A549 (cell line): ENCODE results near the gene QPRT.

Experiments
- BHLHE40 ChIP-seq: IDR thresholded peaks from 2 replicates; pipeline ENCODE4 v1.6.1; 2012; ENCODE audit warnings: low read depth, low read length, inconsistent platforms
- CBX8 ChIP-seq: fragments of 200-600 bp; sonication (generic); IDR thresholded peaks from 2 replicates; pipeline ENCODE4 v1.6.1; 2016
- EHMT2 ChIP-seq: fragments of 200-600 bp; sonication (generic); IDR thresholded peaks from 2 replicates; pipeline ENCODE4 v1.6.1; 2016; ENCODE audit warnings: antibody characterized with exemption, low read depth, mild to moderate bottlenecking, moderate library complexity
- JUN ChIP-seq, 2 experiments: fragments of >200 bp; sonication (Bioruptor Twin); formaldehyde crosslinking; IDR thresholded peaks; 2 replicates in 1 of 2; 3 replicates in 1 of 2; pipeline ENCODE4 v1.6.1; 2016 to 2017
- KDM1A ChIP-seq: fragments of 200-600 bp; sonication (generic); IDR thresholded peaks from 2 replicates; pipeline ENCODE4 v1.6.1; 2016; ENCODE audit warnings: low read depth, mild to moderate bottlenecking
- NR3C1 ChIP-seq: fragments of >200 bp; sonication (Bioruptor Twin); formaldehyde crosslinking; IDR thresholded peaks from 3 replicates; pipeline ENCODE4 v1.6.1; 2017
- POLR2A ChIP-seq: IDR thresholded peaks from 2 replicates; pipeline ENCODE4 v1.6.1; 2012; ENCODE audit warnings: mild to moderate bottlenecking, low read length
- RAD21 ChIP-seq, 2 experiments: fragments of >200 bp in 1 of 2; sonication (Bioruptor Twin) in 1 of 2; formaldehyde crosslinking in 1 of 2; IDR thresholded peaks in 1 of 2; conservative IDR thresholded peaks in 1 of 2; 2 replicates in 1 of 2; 3 replicates in 1 of 2; pipeline ENCODE4 v1.6.1; 2012 to 2018; ENCODE audit warnings: inconsistent platforms in 1 of 2
- RNF2 ChIP-seq: fragments of 200-600 bp; sonication (generic); IDR thresholded peaks from 2 replicates; pipeline ENCODE4 v1.6.1; 2016; ENCODE audit warnings: low read depth, mild to moderate bottlenecking, antibody characterized with exemption, moderate library complexity, borderline replicate concordance
- TF ChIP-seq, protein P1 (sequence below): fragments of >200 bp; sonication (Bioruptor Twin); formaldehyde crosslinking; IDR thresholded peaks from 3 replicates; pipeline ENCODE4 v1.5.1; 2016
- TF ChIP-seq, protein P2 (sequence below): fragments of 250-450 bp; sonication (Bioruptor Pico); IDR thresholded peaks from 2 replicates; pipeline ENCODE4 v1.5.0; 2021; ENCODE audit warnings: mild to moderate bottlenecking, moderate library complexity, borderline replicate concordance

DNA sequence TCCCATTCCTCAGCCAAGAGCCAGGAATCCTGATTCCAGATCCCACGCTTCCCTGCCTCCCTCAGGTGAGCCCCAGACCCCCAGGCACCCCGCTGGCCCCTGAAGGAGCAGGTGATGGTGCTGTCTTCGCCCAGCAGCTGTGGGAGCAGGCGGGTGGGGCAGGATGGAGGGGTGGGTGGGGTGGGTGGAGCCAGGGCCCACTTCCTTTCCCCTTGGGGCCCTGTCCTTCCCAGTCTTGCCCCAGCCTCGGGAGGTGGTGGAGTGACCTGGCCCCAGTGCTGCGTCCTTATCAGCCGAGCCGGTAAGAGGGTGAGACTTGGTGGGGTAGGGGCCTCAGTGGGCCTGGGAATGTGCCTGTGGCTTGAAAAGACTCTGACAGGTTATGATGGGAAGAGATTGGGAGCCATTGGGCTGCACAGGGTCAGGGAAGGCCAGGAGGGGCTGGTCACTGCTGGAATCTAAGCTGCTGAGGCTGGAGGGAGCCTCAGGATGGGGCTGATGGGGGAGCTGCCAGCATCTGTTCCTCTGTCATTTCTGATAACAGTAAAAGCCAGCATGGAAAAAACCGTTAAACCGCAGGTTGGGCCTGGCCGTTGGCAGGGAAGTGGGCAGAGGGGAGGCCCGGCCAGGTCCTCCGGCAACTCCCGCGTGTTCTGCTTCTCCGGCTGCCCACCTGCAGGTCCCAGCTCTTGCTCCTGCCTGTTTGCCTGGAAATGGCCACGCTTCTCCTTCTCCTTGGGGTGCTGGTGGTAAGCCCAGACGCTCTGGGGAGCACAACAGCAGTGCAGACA, 15.8 kb upstream of the QPRT start, which contains the start of gene SPN:
- no peak for TF ChIP-seq KDM1A
- TF ChIP-seq, protein P1, sequence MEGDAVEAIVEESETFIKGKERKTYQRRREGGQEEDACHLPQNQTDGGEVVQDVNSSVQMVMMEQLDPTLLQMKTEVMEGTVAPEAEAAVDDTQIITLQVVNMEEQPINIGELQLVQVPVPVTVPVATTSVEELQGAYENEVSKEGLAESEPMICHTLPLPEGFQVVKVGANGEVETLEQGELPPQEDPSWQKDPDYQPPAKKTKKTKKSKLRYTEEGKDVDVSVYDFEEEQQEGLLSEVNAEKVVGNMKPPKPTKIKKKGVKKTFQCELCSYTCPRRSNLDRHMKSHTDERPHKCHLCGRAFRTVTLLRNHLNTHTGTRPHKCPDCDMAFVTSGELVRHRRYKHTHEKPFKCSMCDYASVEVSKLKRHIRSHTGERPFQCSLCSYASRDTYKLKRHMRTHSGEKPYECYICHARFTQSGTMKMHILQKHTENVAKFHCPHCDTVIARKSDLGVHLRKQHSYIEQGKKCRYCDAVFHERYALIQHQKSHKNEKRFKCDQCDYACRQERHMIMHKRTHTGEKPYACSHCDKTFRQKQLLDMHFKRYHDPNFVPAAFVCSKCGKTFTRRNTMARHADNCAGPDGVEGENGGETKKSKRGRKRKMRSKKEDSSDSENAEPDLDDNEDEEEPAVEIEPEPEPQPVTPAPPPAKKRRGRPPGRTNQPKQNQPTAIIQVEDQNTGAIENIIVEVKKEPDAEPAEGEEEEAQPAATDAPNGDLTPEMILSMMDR, result no peak
- TF ChIP-seq RNF2, result no peak
- no peak for TF ChIP-seq POLR2A
- TF ChIP-seq EHMT2, result no peak
- no peak for TF ChIP-seq BHLHE40
- TF ChIP-seq JUN (IDR thresholded peaks at IDR 0.05), result no peak
- no peak for TF ChIP-seq RAD21 (conservative IDR thresholded peaks at IDR 0.05 in 1 of 2, IDR thresholded peaks at IDR 0.05 in 1 of 2)
- TF ChIP-seq, protein P2, sequence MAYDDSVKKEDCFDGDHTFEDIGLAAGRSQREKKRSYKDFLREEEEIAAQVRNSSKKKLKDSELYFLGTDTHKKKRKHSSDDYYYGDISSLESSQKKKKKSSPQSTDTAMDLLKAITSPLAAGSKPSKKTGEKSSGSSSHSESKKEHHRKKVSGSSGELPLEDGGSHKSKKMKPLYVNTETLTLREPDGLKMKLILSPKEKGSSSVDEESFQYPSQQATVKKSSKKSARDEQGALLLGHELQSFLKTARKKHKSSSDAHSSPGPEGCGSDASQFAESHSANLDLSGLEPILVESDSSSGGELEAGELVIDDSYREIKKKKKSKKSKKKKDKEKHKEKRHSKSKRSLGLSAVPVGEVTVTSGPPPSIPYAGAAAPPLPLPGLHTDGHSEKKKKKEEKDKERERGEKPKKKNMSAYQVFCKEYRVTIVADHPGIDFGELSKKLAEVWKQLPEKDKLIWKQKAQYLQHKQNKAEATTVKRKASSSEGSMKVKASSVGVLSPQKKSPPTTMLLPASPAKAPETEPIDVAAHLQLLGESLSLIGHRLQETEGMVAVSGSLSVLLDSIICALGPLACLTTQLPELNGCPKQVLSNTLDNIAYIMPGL (CRISPR knock-in tag), result no peak
- no peak for TF ChIP-seq NR3C1
- TF ChIP-seq CBX8, result no peak
